H9 (cell line): ENCODE results near the gene FARS2. TPM values are rescaled to one million over a fixed set of nuclear protein-coding genes. Genes with fewer than 3 reads are reported as not detected.

Experiments used
- DNase-seq: peaks from one replicate; pipeline ENCODE4 v3.0.0-alpha.2; 2017
- H2AFZ ChIP-seq: one replicate; pipeline ENCODE4 v1.6.1; 2013; ENCODE audit warnings: mild to moderate bottlenecking, low read length, control low read depth, moderate library complexity
- H2AK5ac ChIP-seq: 2 replicates; pipeline ENCODE4 v1.6.1; 2013; ENCODE audit warnings: low read length, control low read depth, mixed read lengths; ENCODE audit not compliant: insufficient read length
- H2BK120ac ChIP-seq: one replicate; pipeline ENCODE4 v1.6.1; 2013; ENCODE audit warnings: low read depth, mild to moderate bottlenecking, low read length, control low read depth, inconsistent platforms; ENCODE audit not compliant: poor library complexity, severe bottlenecking
- H2BK12ac ChIP-seq: 2 replicates; pipeline ENCODE4 v1.6.1; 2013; ENCODE audit warnings: low read length, control low read depth, mixed read lengths, low read depth; ENCODE audit not compliant: insufficient read length
- H2BK15ac ChIP-seq: 2 replicates; pipeline ENCODE4 v1.6.1; 2013; ENCODE audit warnings: low read depth, low read length, control low read depth
- H2BK20ac ChIP-seq: one replicate; pipeline ENCODE4 v1.6.1; 2013; ENCODE audit warnings: low read depth, mild to moderate bottlenecking, low read length, control low read depth, inconsistent platforms; ENCODE audit not compliant: poor library complexity, severe bottlenecking
- H2BK5ac ChIP-seq: 2 replicates; pipeline ENCODE4 v1.6.1; 2013; ENCODE audit warnings: low read length, control low read depth, mixed read lengths; ENCODE audit not compliant: insufficient read length
- H3K14ac ChIP-seq: 2 replicates; pipeline ENCODE4 v1.6.1; 2013; ENCODE audit warnings: low read length, control low read depth; ENCODE audit not compliant: insufficient read depth
- H3K18ac ChIP-seq: 2 replicates; pipeline ENCODE4 v1.6.1; 2013; ENCODE audit warnings: low read depth, mild to moderate bottlenecking, mixed read lengths, low read length, control low read depth; ENCODE audit not compliant: insufficient read length
- H3K23ac ChIP-seq: 2 replicates; pipeline ENCODE4 v1.6.1; 2013; ENCODE audit warnings: low read length, control low read depth, mixed read lengths, low read depth; ENCODE audit not compliant: insufficient read length
- H3K23me2 ChIP-seq: 2 replicates; pipeline ENCODE4 v1.6.1; 2013; ENCODE audit warnings: low read depth, mild to moderate bottlenecking, mixed read lengths, low read length, control low read depth; ENCODE audit not compliant: insufficient read length, poor library complexity, severe bottlenecking
- H3K27ac ChIP-seq: 2 replicates; pipeline ENCODE4 v1.5.1; 2013; ENCODE audit warnings: low read length, control low read depth, mixed read lengths, low read depth; ENCODE audit not compliant: insufficient read length
- H3K27me3 ChIP-seq: 2 replicates; pipeline ENCODE4 v1.6.1; 2013; ENCODE audit warnings: low read length, control low read depth, inconsistent platforms; ENCODE audit not compliant: insufficient read depth
- H3K4ac ChIP-seq: 2 replicates; pipeline ENCODE4 v1.6.1; 2013; ENCODE audit warnings: low read depth, mild to moderate bottlenecking, control low read depth, inconsistent platforms, low read length, moderate library complexity
- H3K4me1 ChIP-seq: 2 replicates; pipeline ENCODE4 v1.6.1; 2013; ENCODE audit warnings: low read length, control low read depth, inconsistent platforms; ENCODE audit not compliant: insufficient read depth
- H3K4me2 ChIP-seq: 2 replicates; pipeline ENCODE4 v1.6.1; 2013; ENCODE audit warnings: low read length, control low read depth, mixed read lengths; ENCODE audit not compliant: insufficient read length, insufficient read depth
- H3K56ac ChIP-seq: 2 replicates; pipeline ENCODE4 v1.6.1; 2013; ENCODE audit warnings: low read depth, mild to moderate bottlenecking, mixed read lengths, low read length, control low read depth; ENCODE audit not compliant: insufficient read length
- H3K79me1 ChIP-seq: 2 replicates; pipeline ENCODE4 v1.6.1; 2013; ENCODE audit warnings: low read depth, mild to moderate bottlenecking, moderate library complexity, low read length, control low read depth, inconsistent platforms; ENCODE audit not compliant: insufficient read depth, poor library complexity, severe bottlenecking
- H3K79me2 ChIP-seq: 2 replicates; pipeline ENCODE4 v1.6.1; 2013; ENCODE audit warnings: low read length, control low read depth, inconsistent platforms; ENCODE audit not compliant: insufficient read depth
- H3K9ac ChIP-seq: 2 replicates; pipeline ENCODE4 v1.6.1; 2013; ENCODE audit warnings: low read length, control low read depth, mixed read lengths; ENCODE audit not compliant: insufficient read length; ENCODE audit errors: extremely low read depth
- H3K9me3 ChIP-seq: one replicate; pipeline ENCODE4 v1.6.1; 2013; ENCODE audit warnings: low read depth, low read length, inconsistent platforms; ENCODE audit not compliant: control insufficient read depth
- H3T11ph ChIP-seq: one replicate; pipeline ENCODE4 v1.6.1; 2013; ENCODE audit warnings: mild to moderate bottlenecking, low read length, control low read depth, inconsistent platforms
- H4K20me1 ChIP-seq: one replicate; pipeline ENCODE4 v1.6.1; 2013; ENCODE audit not compliant: control insufficient read depth, insufficient read length, insufficient read depth
- H4K5ac ChIP-seq: 2 replicates; pipeline ENCODE4 v1.6.1; 2013; ENCODE audit warnings: low read depth, mild to moderate bottlenecking, mixed read lengths, low read length, control low read depth; ENCODE audit not compliant: insufficient read length
- H4K8ac ChIP-seq: replicated peaks from 2 replicates; pipeline ENCODE4 v1.6.1; 2013; ENCODE audit warnings: low read length, control low read depth, mixed read lengths, low read depth; ENCODE audit not compliant: insufficient read length
- H4K91ac ChIP-seq: 2 replicates; pipeline ENCODE4 v1.6.1; 2013; ENCODE audit warnings: low read depth, mild to moderate bottlenecking, moderate library complexity, mixed read lengths, low read length, control low read depth; ENCODE audit not compliant: insufficient read length
- H3K27ac Mint-ChIP-seq, 3 experiments: 2 replicates in 2 of 3; 3 replicates in 1 of 3; pipeline ENCODE4 v1.8.0; 2020 to 2021; ENCODE audit warnings: mixed read lengths in 3 of 3, mild to moderate bottlenecking in 1 of 3, moderate library complexity in 1 of 3
- H3K27me3 Mint-ChIP-seq: 2 replicates; pipeline ENCODE4 v1.8.0; 2021; ENCODE audit warnings: low read depth, mild to moderate bottlenecking, moderate library complexity, mixed read lengths
- H3K36me3 Mint-ChIP-seq, 3 experiments: 2 replicates in 2 of 3; 3 replicates in 1 of 3; pipeline ENCODE4 v1.8.0; 2020 to 2021; ENCODE audit warnings: low read depth in 3 of 3, mixed read lengths in 3 of 3; ENCODE audit not compliant: insufficient read depth in 1 of 3
- H3K4me1 Mint-ChIP-seq, 2 experiments: 2 replicates each; pipeline ENCODE4 v1.8.0; 2020; ENCODE audit warnings: mixed read lengths in 2 of 2
- H3K4me3 Mint-ChIP-seq, 2 experiments: 2 replicates in 1 of 2; 3 replicates in 1 of 2; pipeline ENCODE4 v1.8.0; 2020 to 2021; ENCODE audit warnings: mild to moderate bottlenecking in 2 of 2, mixed read lengths in 2 of 2, moderate library complexity in 1 of 2
- H3K9me3 Mint-ChIP-seq, 2 experiments: 2 replicates in 1 of 2; 3 replicates in 1 of 2; pipeline ENCODE4 v1.8.0; 2020; ENCODE audit warnings: mild to moderate bottlenecking in 2 of 2, mixed read lengths in 2 of 2, moderate library complexity in 1 of 2
- WGBS: extraction: QIAGEN DNeasy Blood & Tissue Kit; methylation state at CpG from one replicate; pipeline ENCODE4 v1.1.7; 2013; ENCODE audit warnings: missing lambda C conversion rate, low lambda C conversion rate, mixed read lengths; ENCODE audit not compliant: insufficient read length; ENCODE audit errors: extremely low coverage; 5-methylcytosine and 5-hydroxymethylcytosine counted together
- total RNA-seq: library from RNA; stranded (reverse); gene quantifications from 2 replicates; pipeline ENCODE4 v1.2.1, GENCODE V29; 2021
- TF ChIP-seq, protein P1 (sequence below): fragments of 200-600 bp; sonication (generic); conservative IDR thresholded peaks from 3 replicates; pipeline ENCODE4 v1.8.0; 2021; ENCODE audit warnings: antibody characterized with exemption, mild to moderate bottlenecking

The FARS2 gene
- total RNA-seq, 1 experiment from 2014 or later = 8.5 TPM

GRCh38 chr6:5302220-5302946 is 41.1 kb downstream of the FARS2 start:
- Mint-ChIP-seq H3K27ac (peak overlapping the region in 1 of 3 experiments; percentile 0; a peak in 1 of 7 replicates), H3K4me1 (peaks cover 6 to 15% of the 10 kb centered on the region in 2 experiments), H3K27me3 (peaks cover 7% of the 10 kb centered on the region), H3K4me3 (no peak overlapping the region), H3K9me3 (no peaks in the 10 kb centered on the region), H3K36me3 (no peaks in the 10 kb centered on the region; a peak in 1 of 7 replicates)
- H3T11ph ChIP-seq = no peak overlapping the region
- WGBS = no CpG with 5 or more reads among the region's 10 CpGs
- no peak overlapping the region for H3K4me2 ChIP-seq
- H3K9me3 ChIP-seq = no peaks in the 10 kb centered on the region
- no peak overlapping the region for H2BK20ac ChIP-seq
- no peak overlapping the region for H4K5ac ChIP-seq
- H2BK5ac ChIP-seq = no peak overlapping the region
- no peak overlapping the region for H3K23ac ChIP-seq
- H3K18ac ChIP-seq = no peak overlapping the region
- no peaks in the 10 kb centered on the region for H3K27me3 ChIP-seq
- H3K27ac ChIP-seq = no peak overlapping the region
- no peaks in the 10 kb centered on the region for H4K20me1 ChIP-seq
- TF ChIP-seq, protein P1, sequence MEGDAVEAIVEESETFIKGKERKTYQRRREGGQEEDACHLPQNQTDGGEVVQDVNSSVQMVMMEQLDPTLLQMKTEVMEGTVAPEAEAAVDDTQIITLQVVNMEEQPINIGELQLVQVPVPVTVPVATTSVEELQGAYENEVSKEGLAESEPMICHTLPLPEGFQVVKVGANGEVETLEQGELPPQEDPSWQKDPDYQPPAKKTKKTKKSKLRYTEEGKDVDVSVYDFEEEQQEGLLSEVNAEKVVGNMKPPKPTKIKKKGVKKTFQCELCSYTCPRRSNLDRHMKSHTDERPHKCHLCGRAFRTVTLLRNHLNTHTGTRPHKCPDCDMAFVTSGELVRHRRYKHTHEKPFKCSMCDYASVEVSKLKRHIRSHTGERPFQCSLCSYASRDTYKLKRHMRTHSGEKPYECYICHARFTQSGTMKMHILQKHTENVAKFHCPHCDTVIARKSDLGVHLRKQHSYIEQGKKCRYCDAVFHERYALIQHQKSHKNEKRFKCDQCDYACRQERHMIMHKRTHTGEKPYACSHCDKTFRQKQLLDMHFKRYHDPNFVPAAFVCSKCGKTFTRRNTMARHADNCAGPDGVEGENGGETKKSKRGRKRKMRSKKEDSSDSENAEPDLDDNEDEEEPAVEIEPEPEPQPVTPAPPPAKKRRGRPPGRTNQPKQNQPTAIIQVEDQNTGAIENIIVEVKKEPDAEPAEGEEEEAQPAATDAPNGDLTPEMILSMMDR = no peak
- H3K14ac ChIP-seq = no peak overlapping the region
- H3K23me2 ChIP-seq = no peaks in the 10 kb centered on the region
- no peak overlapping the region for H2AK5ac ChIP-seq
- H3K4me1 ChIP-seq = no peaks in the 10 kb centered on the region
- H2BK15ac ChIP-seq = no peak overlapping the region
- no peak overlapping the region for H3K9ac ChIP-seq
- no peak overlapping the region for H3K56ac ChIP-seq
- H2BK12ac ChIP-seq = no peak overlapping the region
- H3K79me2 ChIP-seq = no peaks in the 10 kb centered on the region
- no peak overlapping the region for H4K91ac ChIP-seq
- no peak for DNase-seq
- H3K79me1 ChIP-seq = no peaks in the 10 kb centered on the region
- H2AFZ ChIP-seq = no peak overlapping the region
- H4K8ac ChIP-seq = no peak overlapping the region
- no peak overlapping the region for H2BK120ac ChIP-seq
- H3K4ac ChIP-seq = no peak overlapping the region
